Prostate gland (tissue), 2 donors: ENCODE results near the gene RIN2. TPM values are rescaled to one million over a fixed set of nuclear protein-coding genes. Genes with fewer than 3 reads are reported as not detected.
A peak's percentile ranks its signal among the peaks of the same experiment; 100 is the strongest.

Experiments used
- DNase-seq: peaks from one replicate; pipeline ENCODE4 v3.0.0-alpha.2; 2019; ENCODE audit warnings: low spot score
- H3K27ac ChIP-seq, 2 donors: fragments of 200-600 bp; sonication (generic); 2 replicates each; pipeline ENCODE4 v1.5.1; 2017 to 2019
- H3K27me3 ChIP-seq: fragments of 200-600 bp; sonication (generic); replicated peaks from 2 replicates; pipeline ENCODE4 v1.5.1; 2019; ENCODE audit not compliant: insufficient read depth
- H3K36me3 ChIP-seq, 2 donors: fragments of 200-600 bp; sonication (generic); 1 replicate in 1 of 2; 2 replicates in 1 of 2; pipeline versions ENCODE4 v1.5.1 to v1.8.1; 2017 to 2019
- H3K4me1 ChIP-seq: fragments of 200-600 bp; sonication (generic); replicated peaks from 2 replicates; pipeline ENCODE4 v1.5.1; 2019
- H3K4me3 ChIP-seq, 2 donors: fragments of 200-600 bp; sonication (generic); 2 replicates each; pipeline ENCODE4 v1.5.1; 2017 to 2019
- H3K9me3 ChIP-seq: fragments of 200-600 bp; sonication (generic); 2 replicates; pipeline ENCODE4 v1.5.1; 2017
- CTCF ChIP-seq, 4 experiments: fragments of 200-600 bp in 2 of 4; fragments of 450-650 bp in 2 of 4; sonication (generic) in 2 of 4; IDR thresholded peaks; 1 replicate in 3 of 4; 2 replicates in 1 of 4; pipeline ENCODE4 v1.5.1; 2016 to 2019; ENCODE audit warnings: antibody characterized with exemption in 4 of 4, mild to moderate bottlenecking in 2 of 4, moderate library complexity in 2 of 4
- POLR2A ChIP-seq: fragments of 450-650 bp; IDR thresholded peaks from one replicate; pipeline ENCODE4 v1.6.1; 2016; ENCODE audit warnings: antibody characterized with exemption, mild to moderate bottlenecking
- POLR2AphosphoS5 ChIP-seq: sonication (generic); formaldehyde crosslinking; IDR thresholded peaks from one replicate; pipeline ENCODE4 v1.6.1; 2017; ENCODE audit warnings: antibody characterized with exemption
- WGBS: methylation state at CpG from one replicate; pipeline ENCODE4 v1.1.5; 2018; 5-methylcytosine and 5-hydroxymethylcytosine counted together
- intact Hi-C: fragments of 100-400 bp; cut with DNase I; formaldehyde crosslinking; loops from one replicate; pipeline ENCODE4 v1.14.2; 2022
- total RNA-seq, 2 donors: library from RNA; depleted of rRNA; stranded (reverse); fragments of >200 nt; gene quantifications; one replicate each; pipeline ENCODE4 v1.1.0, GENCODE V29; 2016

RIN2 gene
- total RNA-seq, 2 donors from 2014 or later: 50.4 to 77.9 TPM

DNA sequence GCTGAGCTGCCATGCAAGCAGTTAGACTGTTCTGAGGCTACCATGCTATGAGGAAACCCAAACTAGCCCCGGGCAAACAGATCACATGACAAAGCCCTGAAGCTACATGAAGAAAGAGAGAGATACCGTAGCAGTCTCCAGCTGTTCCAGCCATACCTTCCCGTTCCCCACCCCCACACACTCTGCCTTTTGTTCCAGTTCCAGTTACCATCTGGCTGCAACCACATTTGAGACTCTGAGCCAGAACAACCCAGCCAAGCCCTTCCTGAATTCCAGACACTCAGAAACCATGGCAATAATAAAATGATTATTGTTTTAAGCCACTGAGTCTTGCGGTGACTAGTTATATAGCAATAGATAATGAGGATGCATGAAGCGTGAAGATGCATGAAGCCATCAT lies 28.3 kb downstream of the RIN2 start:
- Histone ChIP-seq H3K4me1 (no peaks in the 10 kb centered on the region), H3K4me3 (no peak overlapping the region), H3K27ac (no peak overlapping the region), H3K9me3 (no peaks in the 10 kb centered on the region), H3K27me3 (no peaks in the 10 kb centered on the region), H3K36me3 (no peaks in the 10 kb centered on the region)
- intact Hi-C loops: loop anchor here (10.0 kb wide), 1 partner anchor 92 kb away; no protein-coding TSS in a partner anchor
- peak; percentile 8 for TF ChIP-seq POLR2AphosphoS5
- no peak for TF ChIP-seq POLR2A
- DNase-seq: no peak
- WGBS: 30% methylated on average over 5 of the region's 5 CpGs

GRCh38 chr20:19787366-19787765 lies 29.3 kb downstream of the RIN2 start:
- Histone ChIP-seq H3K4me1 (no peaks in the 10 kb centered on the region), H3K27me3 (no peaks in the 10 kb centered on the region), H3K9me3 (no peaks in the 10 kb centered on the region), H3K36me3 (no peaks in the 10 kb centered on the region), H3K27ac (no peak overlapping the region), H3K4me3 (no peak overlapping the region)
- TF ChIP-seq POLR2A: no peak
- intact Hi-C loops: loop anchor here (10.0 kb wide), 1 partner anchor 93 kb away; no protein-coding TSS in a partner anchor
- DNase-seq: no peak
- 98% methylated on average over 3 of the region's 3 CpGs for WGBS

DNA sequence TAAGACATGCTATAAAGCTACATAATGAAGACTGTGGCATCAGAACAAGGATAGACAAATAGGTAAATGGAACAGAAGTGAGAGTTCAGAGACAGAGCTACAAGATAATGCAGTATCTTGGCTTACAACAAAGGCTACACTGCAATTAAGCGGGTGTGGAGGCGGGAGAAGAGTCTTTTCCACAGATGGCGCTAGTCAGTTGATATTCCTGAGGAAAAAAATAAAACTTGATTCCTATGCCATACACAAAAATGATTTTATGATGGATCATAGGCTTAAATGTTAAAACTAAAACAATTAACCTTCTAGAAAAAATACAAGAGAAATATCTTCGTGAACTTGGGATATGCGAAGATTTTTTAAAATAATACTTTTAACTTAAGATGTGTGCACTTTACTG lies 31.0 kb downstream of the RIN2 start:
- intact Hi-C loops: loop anchor here (10.0 kb wide), 1 partner anchor 94 kb away; no protein-coding TSS in a partner anchor
- Histone ChIP-seq H3K27ac (no peak overlapping the region), H3K27me3 (no peaks in the 10 kb centered on the region), H3K9me3 (no peaks in the 10 kb centered on the region), H3K36me3 (no peaks in the 10 kb centered on the region), H3K4me1 (no peaks in the 10 kb centered on the region), H3K4me3 (no peak overlapping the region)
- 92% methylated on average over 5 of the region's 5 CpGs for WGBS
- no peak for DNase-seq
- TF ChIP-seq CTCF (IDR thresholded peaks at IDR 0.05) (no peak), POLR2A (no peak), POLR2AphosphoS5 (no peak)

DNA sequence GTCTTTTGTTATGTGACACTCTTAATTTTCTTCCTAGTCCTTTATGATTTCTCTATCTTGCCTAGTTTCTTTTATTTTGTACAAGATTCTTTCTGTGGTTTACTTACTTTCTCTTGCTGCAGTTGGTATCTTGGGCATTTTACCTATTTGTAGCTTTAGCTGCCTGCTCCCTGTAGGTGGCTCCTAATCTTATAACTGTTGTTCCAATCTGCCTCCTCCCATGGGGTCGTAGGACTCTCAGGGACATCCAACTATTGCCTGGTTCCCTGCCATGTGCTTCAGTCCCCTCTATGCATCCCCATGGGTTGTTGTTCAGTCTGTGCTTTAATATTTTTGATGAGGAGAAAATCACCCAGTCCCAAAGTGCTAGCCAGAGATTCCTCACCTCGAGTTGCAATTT lies 31.4 kb downstream of the RIN2 start:
- WGBS: 83% methylated on average over 2 of the region's 2 CpGs
- no peaks in the 10 kb centered on the region for H3K36me3 ChIP-seq
- H3K27ac ChIP-seq: no peak overlapping the region
- H3K4me1 ChIP-seq: no peaks in the 10 kb centered on the region
- DNase-seq: no peak
- intact Hi-C loops: loop anchor here (10.0 kb wide), 1 partner anchor 95 kb away; no protein-coding TSS in a partner anchor
- TF ChIP-seq CTCF (IDR thresholded peaks at IDR 0.05) (no peak), POLR2AphosphoS5 (no peak), POLR2A (no peak)
- no peaks in the 10 kb centered on the region for H3K9me3 ChIP-seq
- H3K4me3 ChIP-seq: no peak overlapping the region
- H3K27me3 ChIP-seq: no peaks in the 10 kb centered on the region

GRCh38 chr20:19791887-19792286 lies 33.8 kb downstream of the RIN2 start:
- Histone ChIP-seq H3K4me1 (no peaks in the 10 kb centered on the region), H3K36me3 (no peaks in the 10 kb centered on the region), H3K27ac (no peak overlapping the region), H3K9me3 (no peaks in the 10 kb centered on the region), H3K27me3 (no peaks in the 10 kb centered on the region), H3K4me3 (no peak overlapping the region)
- DNase-seq: no peak
- WGBS: 94% methylated on average over 2 of the region's 2 CpGs
- TF ChIP-seq CTCF (IDR thresholded peaks at IDR 0.05) (no peak), POLR2AphosphoS5 (no peak), POLR2A (no peak)
- intact Hi-C loops: no loop called here

DNA sequence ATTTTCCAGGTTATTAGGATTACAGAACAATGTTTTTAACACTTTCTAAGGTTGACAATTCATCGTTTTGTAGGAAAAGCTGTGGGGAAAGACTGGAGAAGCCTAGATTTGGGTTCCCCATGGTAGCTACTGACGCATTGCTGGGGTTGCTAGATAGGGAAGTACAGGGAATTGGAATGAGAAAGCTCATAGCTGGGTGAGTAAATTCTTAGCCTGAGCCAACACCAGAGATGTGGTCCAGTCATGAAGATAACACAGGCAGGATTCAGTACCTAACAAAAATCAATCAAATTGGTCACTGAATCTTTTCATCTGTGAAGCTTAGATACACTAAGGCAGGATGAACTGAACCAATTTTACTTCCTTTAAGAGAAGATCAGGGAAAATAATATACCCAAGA lies 35.7 kb downstream of the RIN2 start:
- intact Hi-C loops: no loop called here
- H3K27ac ChIP-seq: no peak overlapping the region
- no peaks in the 10 kb centered on the region for H3K27me3 ChIP-seq
- TF ChIP-seq POLR2AphosphoS5 (no peak), CTCF (IDR thresholded peaks at IDR 0.05) (no peak), POLR2A (no peak)
- H3K4me3 ChIP-seq: no peak overlapping the region
- DNase-seq: no peak
- H3K9me3 ChIP-seq: no peaks in the 10 kb centered on the region
- 98% methylated on average over 2 of the region's 2 CpGs for WGBS
- no peaks in the 10 kb centered on the region for H3K4me1 ChIP-seq
- no peaks in the 10 kb centered on the region for H3K36me3 ChIP-seq
